Hepatocyte (in vitro differentiated cells): ENCODE data around the gene UBE2L3.

ENCODE experiments used
- EZH2 ChIP-seq: fragments of 200-600 bp; sonication (generic); IDR thresholded peaks from 2 replicates; pipeline ENCODE4 v1.6.1; 2016; ENCODE audit warnings: antibody characterized with exemption, mild to moderate bottlenecking, borderline replicate concordance
- EZH2phosphoT487 ChIP-seq: fragments of 200-600 bp; sonication (generic); IDR thresholded peaks from one replicate; pipeline ENCODE4 v1.6.1; 2018; ENCODE audit warnings: antibody characterized with exemption, mild to moderate bottlenecking, low read depth, moderate library complexity; ENCODE audit not compliant: unreplicated experiment, severe bottlenecking

DNA sequence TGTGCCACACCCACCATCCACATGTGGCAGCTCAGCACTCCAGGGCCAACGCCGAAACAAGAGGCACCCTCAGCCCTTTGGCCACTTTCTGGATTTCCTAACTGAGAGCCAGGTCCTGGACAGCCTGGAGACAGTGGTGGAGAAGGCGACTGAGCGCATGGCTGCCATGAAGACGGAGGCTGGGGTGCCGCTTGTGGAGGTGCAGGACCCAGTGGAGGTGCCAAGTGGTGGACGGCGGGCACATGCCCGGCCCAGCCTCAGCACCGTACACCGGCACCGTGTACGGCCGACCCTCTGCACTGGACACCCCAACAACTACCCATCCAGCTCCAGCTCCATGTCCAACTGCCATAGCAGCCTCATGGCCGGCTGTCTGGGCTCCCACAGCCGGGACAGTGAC lies 66.6 kb downstream of the UBE2L3 start:
- no peak for TF ChIP-seq EZH2phosphoT487
- TF ChIP-seq EZH2 = no peak
